VCaP (cell line): ENCODE measurements around the gene FRMD4B.
"Not testable (repeated sequence)": the region's sequence is repeated elsewhere in the genome, so short reads cannot be mapped to it uniquely, and the experiment has no call there.

ENCODE experiments used
- H3K27ac ChIP-seq: fragments of 450-650 bp; 2 replicates; pipeline ENCODE4 v1.5.1; 2017
- CTCF ChIP-seq: fragments of 450-650 bp; conservative IDR thresholded peaks from 2 replicates; pipeline ENCODE4 v1.5.1; 2017; ENCODE audit warnings: mild to moderate bottlenecking, moderate library complexity

Gene FRMD4B

GRCh38 chr3:69239063-69239462 is 146.8 kb downstream of the FRMD4B start:
- no peak overlapping the region for H3K27ac ChIP-seq
- TF ChIP-seq CTCF, result no peak

GRCh38 chr3:69236812-69237707 is 148.8 kb downstream of the FRMD4B start:
- no peak for TF ChIP-seq CTCF
- H3K27ac ChIP-seq, result no peak overlapping the region

- no peak for TF ChIP-seq CTCF
- no peak overlapping the region for H3K27ac ChIP-seq
Observed at GRCh38 chr3:69235882-69236281, 150.0 kb downstream of the FRMD4B start.

GRCh38 chr3:69235227-69235626 is 150.7 kb downstream of the FRMD4B start:
- not testable (repeated sequence) for H3K27ac ChIP-seq

- no peak overlapping the region for H3K27ac ChIP-seq
- TF ChIP-seq CTCF, result no peak
Observed at GRCh38 chr3:69232482-69232881, 153.4 kb downstream of the FRMD4B start.

GRCh38 chr3:69231929-69232440 is 153.9 kb downstream of the FRMD4B start:
- TF ChIP-seq CTCF, result no peak
- no peak overlapping the region for H3K27ac ChIP-seq

- H3K27ac ChIP-seq, result peak overlapping the region; percentile 43; the same call in 1 of the 2 replicates
- no peak for TF ChIP-seq CTCF
Observed at GRCh38 chr3:69226071-69226470, 159.8 kb downstream of the FRMD4B start.
